NCI-H2196 (cell line): Measurements from ENCODE around the gene CFAP45.

Experiments used
- DNase-seq: peaks from one replicate; lab custom pipeline; 2025; ENCODE audit not compliant: unreplicated experiment; lab: John Stamatoyannopoulos, UW

The CFAP45 gene

DNA sequence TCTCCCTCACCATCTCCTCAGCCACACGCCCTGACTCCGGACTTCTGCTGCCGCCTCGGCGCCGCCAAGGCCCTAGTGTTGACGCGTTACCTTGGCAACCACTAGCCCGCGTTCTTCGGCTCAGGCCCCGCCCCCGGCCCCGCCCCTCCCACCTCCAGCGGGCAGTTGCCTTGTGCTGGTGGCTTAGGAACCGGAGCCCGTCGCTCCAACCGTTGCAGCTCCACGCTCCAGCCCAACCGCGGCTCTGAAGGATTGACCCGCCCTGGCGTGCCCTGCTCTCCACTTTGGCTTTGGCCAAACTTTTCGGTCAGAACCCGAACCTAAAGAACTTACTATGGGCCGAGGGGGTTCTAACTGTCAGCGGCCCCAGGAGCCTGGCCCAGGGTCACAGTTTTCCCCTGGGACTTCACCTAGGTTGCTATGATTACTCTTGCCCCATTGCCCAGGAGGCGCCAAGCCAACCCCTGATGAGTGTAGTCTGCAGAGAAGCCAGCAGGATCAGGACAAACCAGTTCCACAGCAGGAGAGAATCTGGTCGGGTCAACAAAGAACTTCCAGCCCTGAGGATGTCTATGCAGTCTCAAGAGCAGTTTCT lies at the start of gene CFAP45:
Gene CFAP45, minus strand, starts transcription at position 80 of the 595 bp plus-strand sequence. Its CDS starts 67 bp downstream, at position 13.
- peak; percentile 92 for DNase-seq

GRCh38 chr1:159949123-159949522 lies 49.2 kb upstream of the CFAP45 start:
- DNase-seq, result no peak

DNA sequence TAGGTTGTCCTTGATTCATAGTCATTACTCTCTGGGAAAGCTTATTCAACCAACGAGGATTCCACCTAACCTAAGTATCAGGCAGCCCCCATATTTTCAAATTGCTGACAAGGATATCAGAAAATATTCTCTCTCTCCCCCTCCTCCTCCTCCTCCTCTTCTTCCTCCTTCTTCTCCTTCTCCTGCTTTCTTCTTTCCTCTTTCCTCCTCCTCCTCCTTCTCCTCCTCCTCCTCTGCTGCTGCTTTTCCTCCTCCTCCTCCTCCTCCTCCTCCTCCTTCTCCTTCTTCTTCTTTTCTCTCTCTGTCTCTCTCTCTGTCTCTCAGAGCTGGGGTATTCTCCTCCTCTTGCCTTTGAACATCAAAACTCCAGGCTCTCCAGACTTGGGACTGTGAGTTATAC lies 48.0 kb upstream of the CFAP45 start:
- DNase-seq, result no peak

GRCh38 chr1:159946242-159947187 lies 46.5 kb upstream of the CFAP45 start:
- DNase-seq, result no peak

DNA sequence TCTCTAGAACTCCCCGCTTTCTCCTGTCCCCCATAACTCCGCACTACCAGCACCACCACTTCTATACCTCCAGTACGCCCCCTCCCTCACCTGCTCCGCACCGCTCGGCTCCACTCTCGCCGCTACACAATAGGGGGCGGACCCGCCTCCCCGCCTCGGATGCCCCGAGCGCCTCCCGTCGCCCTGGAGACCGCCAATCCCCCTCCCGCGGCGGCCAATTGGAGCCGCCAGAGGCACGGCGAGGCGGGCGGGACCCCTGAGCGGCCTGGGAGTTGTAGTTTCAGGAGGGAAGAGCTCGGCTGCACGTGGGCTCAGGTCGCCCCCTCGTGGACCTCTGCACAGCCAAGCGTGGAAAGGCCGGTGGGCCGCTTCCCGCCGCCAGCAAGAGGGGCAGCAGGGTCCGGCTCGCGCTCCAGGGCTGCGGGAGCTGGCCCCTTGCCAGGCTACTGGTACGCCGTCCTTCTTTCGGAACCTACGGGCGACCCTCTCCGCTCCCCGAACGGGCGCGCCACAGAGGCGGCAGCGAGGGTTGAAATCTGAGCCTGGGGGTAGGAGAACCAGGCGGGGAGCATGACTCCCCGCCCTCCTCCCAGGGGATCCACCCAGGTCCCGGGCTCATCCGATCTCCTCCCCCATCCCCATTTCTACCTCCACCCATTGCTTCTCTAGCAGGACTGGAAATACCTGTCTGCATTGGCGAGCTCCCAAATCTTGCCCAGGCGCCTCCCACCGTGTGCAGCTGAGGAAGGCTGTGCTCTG lies 45.7 kb upstream of the CFAP45 start, which contains the start of gene IGSF9:
Gene IGSF9, minus strand, starts transcription at position 131 of the 759 bp plus-strand sequence. CDS start 2,159 bp downstream, outside the sequence.
- peak; percentile 86 for DNase-seq

GRCh38 chr1:159944623-159945455 lies 44.9 kb upstream of the CFAP45 start:
- no peak for DNase-seq

DNA sequence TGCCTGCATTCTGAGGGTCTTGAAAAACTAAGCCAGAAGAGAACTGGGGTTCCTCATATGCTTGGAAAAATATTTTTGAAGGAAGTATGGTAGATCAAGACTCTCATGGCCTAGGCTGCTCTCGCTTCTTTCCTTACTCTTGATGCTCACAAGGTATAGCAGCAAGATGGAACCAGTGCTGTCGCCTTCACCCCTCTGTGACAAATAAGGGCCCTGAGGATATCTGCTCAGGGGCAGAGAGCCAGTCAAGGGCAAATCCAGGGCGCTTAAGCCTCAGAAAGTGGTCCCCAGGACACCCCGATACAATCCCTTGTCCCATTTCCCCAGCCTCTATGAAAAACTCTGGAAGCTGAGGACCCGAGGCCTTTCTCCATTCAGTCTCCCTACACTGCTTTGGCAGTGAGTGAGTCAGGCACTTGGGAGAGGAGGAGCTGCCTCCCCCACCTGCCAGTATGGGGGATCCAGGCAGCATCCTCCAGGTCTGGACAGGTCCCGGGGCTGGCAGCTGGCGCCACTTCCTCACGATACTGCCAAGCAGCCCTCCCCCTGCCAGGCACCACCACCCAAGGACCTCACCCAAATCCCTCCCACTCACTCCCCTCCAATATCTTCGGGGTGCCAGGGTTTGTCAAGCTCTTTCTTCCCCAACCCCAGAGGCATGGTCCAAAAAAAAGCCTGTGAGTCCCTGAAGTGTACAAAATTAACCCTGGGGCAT lies 44.1 kb upstream of the CFAP45 start:
- no peak for DNase-seq

- no peak for DNase-seq
Observed at GRCh38 chr1:159943278-159943640, 43.3 kb upstream of the CFAP45 start.

DNA sequence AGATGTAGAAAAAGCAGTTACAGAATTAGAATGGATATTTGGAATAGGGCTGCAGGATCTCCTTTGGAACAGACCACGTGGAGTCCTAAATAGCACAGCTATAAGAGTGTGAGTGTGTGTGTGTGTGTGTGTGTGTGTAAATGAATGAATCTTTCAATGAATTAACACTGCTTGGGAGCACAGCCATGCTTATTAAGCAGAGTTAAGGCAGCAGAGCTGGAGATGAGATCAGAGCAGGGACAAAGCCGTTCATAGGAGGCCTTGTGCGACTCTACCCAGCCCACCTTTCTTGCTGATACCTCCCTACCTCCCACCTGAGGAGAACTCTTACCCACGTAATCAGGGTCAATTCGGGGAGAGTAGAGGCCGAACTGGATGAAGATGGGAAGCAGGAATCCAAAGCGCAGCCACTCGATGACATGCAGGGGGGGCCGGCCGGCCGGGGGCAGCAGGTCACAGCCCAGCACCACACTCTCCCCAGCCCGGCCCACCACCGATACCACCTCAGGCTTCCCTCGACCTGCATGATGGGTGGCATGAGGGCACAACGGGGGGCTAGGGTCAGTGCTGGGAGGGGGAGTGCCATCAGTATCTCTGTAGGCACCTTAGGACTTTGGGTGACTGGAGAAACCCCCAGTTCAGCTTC lies 42.8 kb upstream of the CFAP45 start:
- no peak for DNase-seq

DNA sequence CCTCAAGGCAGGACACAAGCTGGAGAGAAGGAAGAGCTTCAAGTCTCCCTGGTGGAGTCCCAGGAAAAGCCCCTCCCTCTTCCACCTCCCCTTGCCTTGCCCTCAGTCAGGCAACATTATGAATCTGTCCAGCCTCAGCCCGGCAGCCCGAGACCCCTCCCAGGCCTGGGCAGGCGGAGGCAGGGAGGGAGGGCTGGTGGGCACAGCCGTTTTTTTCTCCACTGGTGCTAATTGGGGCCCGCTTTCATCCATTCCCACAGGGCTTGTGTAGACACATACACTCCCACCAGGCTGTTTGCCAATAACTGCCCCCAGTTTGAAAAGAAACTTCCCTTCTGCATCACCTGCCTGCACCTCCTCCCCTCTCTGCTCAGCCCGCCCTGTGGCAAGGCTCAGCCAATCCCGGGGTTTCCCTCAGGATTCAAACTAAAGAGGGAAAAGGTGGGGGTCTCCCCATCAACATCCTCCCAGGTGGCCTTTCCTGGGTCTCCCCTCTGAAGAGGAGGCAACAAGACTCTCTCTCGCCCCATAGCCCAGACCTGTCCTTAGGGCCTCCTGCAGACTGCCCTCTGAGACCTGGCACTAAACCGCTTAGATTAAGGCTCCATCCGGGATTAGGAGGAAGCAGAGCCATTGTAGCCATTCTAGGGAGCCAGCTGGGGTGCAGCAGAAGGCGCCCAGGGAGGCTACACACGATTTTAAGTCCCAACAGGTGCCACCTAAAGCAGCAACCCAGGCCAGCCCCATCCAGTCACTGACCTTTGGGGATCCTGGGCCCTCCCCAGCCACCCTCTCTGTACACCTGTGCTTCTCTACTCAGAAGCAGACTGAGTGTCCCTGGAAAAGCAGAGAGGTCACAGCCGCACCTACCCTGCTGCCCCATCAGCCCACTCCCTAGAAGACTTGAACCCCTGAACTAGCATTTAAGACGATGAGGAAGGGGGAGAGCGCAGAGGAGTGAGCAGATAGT lies 41.9 kb upstream of the CFAP45 start:
- no peak for DNase-seq

GRCh38 chr1:159941141-159941540 lies 41.2 kb upstream of the CFAP45 start:
- no peak for DNase-seq

GRCh38 chr1:159940006-159940620 lies 40.1 kb upstream of the CFAP45 start:
- DNase-seq, result no peak

DNA sequence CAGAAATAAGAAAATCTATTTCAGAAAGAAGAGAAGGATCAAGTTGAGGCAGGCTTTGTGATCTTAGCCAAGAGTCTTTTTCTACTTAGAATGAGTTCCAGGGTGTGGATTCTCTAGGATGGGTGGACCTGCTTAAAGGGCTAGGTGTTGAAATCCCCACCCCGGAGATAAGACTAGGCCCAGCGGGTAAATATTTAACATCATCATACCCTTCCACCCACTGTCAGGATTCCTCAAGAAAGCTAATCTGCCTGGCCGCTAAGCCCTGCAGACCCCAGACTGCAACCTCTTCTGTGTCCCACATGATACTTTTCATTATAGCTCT lies 39.7 kb upstream of the CFAP45 start:
- no peak for DNase-seq

- DNase-seq, result no peak
Observed at GRCh38 chr1:159938905-159939677, 39.1 kb upstream of the CFAP45 start.

GRCh38 chr1:159938211-159938852 lies 38.4 kb upstream of the CFAP45 start:
- no peak for DNase-seq

GRCh38 chr1:159937054-159937750 lies 37.2 kb upstream of the CFAP45 start:
- DNase-seq, result no peak
